ENCODE measurements around the gene CLSTN3.
"Not testable (repeated sequence)": the region's sequence is repeated elsewhere in the genome, so short reads cannot be mapped to it uniquely, and the experiment has no call there.

The CLSTN3 gene

DNA sequence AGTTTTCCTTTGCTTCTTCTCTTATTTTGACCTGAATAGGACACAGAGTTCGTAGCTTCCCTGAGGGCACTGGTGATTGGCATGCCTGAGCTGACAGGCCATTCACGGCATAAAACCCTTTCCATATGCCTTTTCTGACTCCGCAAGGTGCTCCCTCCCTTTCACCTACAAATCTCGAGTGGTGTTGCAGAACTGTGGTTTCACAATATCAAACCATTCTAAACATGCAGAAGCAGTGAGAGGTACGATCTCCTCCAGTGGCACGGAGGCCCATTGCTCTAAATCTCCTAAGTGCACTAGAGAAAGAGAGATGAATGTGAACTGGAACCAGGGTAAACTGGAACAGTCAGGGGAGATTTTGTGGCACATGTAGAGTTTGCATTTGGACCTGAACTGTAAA is 23.9 kb downstream of the CLSTN3 start:
- DNase-seq: no peak

DNA sequence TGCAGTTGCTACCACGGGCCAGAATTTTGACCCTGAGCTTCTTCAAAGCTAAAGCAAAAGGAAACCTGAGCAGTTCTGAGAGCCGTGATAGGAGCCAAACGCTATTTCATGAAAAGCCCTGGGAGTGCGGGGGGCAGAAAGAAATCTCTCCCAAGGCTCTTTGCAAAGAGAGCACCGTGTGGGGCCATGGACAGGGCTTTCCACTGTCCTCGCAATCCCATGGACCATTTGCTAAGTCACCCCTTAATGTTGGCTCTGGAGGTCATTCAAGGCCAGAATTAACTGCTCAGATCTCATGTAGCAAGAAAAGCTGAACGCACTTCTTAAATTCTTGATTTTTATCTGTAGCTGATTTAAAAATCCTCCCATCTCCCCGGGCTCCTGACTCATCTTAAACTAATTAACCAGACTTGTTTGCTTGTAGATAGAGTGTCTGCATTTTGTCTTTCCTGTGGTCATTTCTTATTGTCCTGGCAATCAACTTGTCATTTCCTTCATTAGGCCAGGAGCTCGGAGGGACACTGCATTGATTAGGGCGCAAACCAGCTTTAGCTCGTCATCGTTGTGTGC is 24.8 kb downstream of the CLSTN3 start:
- DNase-seq: no peak

DNA sequence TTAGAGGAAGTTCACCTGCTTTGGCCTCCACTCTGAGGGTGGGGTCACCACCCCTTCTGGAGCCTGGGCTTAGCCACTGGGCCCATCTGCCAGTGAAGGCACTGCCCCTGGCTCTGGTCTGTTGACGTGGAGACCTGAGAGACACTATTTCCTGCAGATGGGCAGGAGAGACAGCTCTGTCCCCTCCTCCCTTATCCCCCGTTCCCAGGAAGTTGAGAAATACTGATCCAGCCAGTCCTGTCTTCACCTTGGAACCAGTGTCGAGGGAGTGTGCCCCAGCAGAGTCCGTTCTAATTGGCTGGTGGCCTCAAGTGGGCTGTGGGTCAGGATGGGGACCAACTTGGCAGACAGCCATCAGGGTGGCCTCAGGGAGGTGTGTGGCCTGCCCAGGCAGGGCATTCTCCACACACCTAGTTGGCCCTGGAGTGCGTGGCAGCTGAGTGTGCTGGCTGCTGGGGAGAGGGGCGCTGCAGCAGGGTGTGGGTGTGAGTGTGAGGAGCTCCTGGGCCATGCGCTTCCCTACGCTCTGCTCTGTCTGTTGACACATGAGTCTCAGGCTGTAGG is 25.4 kb downstream of the CLSTN3 start:
- DNase-seq: no peak

DNA sequence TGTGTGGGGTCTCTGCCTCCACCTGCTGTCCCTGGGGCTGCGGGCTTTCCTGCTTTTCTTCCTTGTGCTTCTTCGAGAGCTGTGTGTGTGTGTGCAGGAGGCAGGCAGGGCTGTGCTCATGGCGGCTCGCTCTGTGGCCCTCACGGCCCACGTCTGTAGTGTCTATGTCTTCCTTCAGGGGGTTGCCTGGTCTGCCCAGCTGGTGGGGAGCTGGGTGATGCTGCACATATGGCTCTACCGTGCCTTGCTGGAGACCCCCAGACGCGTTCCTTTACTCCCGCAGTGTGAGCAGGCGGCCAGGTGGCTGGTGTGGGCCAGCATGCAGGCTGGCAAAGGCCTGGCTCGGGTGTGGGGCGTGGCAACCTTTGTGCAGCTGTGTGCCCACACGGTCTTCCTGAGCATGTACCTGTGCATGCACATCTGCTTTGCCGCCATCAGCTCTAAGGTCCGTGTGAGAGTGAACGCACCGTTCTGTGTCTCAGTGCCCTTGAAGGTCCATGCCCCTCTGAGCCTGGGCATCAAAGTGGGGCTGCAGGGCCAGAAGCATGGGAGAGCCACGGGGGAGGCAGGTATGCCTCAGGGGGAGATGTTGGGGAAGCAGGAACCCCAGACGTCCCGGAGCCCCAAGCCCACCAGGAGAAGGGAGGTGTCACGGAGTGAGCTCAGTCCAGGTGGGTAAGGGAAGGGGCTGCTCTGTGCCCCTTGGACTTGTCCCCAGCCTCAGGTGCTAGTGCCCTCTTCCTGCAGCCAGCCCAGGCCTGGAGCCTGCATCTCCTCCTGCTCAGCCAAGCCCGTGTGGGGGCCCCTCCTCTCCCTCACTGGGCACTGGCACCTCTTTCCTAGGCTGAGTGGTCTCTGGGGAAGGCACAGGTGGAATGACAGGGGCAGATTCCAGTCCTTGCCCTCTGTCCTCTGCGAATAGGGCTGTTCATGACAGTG is 26.4 kb downstream of the CLSTN3 start:
- DNase-seq: no peak

DNA sequence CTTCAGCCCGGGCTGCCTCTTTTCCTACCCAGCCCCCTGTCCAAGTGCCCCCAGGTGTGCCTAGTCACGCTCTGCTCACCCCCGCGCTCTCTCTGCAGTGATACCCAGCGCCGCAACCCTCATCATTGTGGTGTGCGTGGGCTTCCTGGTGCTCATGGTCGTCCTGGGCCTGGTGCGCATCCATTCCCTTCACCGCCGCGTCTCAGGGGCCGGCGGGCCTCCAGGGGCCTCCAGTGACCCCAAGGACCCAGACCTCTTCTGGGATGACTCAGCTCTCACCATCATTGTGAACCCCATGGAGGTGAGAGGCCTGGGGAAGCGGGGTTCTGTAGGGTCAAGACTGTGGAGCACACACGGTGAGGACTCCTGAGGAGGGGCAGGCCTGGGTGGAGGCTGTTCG is 27.2 kb downstream of the CLSTN3 start:
- DNase-seq: no peak

DNA sequence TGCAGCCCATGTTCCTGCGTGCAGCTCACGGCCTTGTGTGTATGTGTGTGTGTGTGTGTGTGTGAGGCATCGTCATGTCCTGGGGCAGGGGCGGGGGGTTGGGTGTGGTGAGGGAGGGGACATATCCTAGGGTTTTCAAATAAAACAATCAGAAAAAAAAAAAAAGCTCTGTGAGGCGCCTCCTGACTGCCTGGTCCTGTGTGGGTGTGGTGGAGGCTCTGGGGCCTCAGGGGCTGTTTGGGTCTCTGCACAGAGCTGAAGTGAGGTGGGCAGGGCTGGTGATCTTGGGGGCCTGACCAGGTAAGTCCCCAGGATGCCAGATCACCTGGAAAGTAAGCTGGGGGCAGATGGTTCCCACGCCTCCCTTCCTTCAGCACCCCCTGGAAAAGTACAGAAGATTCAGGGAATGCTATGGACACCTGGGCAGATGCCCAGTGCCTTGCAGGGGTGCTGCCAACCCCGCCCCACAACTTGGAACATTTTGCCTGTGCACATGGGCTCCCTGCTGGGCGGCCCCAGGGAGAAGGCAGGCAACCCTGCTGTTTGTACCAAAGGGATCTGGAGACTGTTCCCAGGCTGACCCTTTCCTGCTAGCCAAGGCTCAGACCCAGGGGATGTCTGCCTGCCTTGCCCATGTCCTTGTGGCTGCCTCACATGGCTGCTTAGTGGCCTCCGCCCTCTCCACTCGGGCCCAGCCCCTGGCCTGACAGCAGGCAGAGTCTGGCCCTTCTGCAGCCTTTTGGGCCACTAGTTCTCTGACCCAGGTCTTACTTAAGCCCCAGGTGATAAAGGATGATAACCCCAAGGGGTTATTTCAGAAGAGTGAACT is 28.8 kb downstream of the CLSTN3 start:
- no peak for DNase-seq

DNA sequence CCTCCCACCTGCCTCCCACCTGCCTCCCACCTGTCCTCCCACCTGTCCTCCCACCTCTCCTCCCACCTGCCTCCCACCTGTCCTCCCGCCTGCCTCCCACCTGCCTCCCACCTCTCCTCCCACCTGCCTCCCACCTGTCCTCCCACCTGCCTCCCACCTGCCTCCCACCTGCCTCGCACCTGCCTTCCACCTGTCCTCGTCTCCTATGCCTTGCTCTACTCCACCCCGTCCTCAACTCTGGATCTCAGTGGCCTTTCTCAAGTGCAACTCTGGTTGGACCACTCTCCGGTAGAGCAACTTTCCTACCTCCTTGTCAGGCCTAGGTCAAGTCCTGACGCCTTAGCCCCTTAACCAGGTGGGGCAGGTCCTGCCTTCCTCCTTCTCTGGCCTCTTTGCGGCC is 30.0 kb downstream of the CLSTN3 start:
- no peak for DNase-seq

DNA sequence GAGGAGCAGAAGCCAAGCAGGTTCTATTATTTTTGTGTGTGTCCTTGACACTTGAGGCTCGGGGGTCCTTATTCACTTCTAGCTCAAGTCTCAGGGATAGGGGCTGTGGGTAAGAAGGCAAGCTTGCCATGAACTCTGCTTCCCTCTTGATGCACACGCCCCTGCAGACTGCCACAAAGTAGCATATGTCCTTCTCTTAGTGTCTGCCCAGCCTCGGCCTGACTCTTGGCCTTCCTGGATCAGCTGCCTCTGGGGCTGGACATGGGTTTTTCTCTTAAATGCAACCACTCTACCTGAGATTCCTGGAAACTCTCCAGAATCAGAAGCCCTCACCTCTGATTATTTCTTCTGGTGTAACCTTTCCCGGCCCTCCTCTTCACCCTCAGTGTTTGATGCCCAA is 31.2 kb downstream of the CLSTN3 start:
- DNase-seq: no peak

DNA sequence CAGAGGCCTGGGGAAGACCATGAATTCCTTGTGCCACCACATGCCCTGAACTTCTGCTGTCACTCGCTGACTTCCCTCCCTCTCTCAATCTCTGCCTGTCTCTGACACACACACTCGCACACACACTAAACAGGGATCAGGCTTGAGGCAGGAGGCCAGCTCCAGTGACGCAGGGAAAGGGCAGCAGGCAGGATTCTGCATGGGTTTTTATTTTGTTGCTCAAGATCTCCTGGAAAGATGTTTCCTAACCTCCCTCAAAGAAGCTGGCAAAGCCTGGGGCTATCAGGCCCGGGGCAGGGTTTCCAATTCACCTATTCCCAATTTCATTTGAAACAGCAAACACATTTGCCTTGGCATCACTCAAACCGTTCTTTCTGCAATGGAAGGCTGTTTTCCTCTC is 31.6 kb downstream of the CLSTN3 start:
- no peak for DNase-seq

DNA sequence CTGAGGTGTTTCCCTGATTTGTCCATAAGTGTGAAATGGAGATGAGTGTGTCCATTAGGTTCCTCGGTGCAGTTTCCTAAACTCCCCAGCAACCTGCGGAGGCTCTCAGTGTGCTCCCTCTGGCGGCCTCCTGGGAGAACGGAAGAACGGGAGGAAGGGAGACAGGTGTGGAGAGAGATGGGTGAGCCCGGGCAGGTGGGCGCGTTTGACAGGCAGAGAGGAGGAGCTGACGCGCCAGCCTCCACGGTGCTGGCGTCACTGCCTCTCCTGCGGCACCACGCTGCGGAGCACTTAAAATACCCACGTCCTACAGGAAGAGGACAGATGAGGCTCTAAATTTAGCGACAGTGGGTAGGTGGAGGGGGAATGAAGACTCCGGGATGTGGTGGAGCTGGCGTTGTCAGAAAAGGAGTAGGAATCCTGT is 32.5 kb downstream of the CLSTN3 start:
- peak; percentile 25 for DNase-seq

DNA sequence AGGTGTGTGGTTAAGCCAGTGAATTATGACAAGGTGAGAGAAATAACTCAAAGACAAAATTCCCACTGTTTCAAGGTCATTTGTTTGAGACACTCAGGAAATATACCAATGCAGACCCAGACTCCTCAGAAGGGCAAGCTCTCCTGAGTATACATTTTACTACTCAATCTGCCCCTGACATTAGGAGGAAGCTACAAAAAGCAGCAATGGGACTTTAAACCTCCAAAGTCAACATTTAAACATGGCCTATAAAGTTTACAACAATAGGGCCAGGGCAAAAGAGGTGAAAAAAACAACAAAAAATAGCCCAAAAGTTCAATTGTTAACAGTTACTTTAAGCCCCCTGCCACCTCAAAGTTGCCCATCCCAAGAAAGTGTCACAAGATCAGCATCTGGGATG is 39.8 kb downstream of the CLSTN3 start:
- no peak for DNase-seq

DNA sequence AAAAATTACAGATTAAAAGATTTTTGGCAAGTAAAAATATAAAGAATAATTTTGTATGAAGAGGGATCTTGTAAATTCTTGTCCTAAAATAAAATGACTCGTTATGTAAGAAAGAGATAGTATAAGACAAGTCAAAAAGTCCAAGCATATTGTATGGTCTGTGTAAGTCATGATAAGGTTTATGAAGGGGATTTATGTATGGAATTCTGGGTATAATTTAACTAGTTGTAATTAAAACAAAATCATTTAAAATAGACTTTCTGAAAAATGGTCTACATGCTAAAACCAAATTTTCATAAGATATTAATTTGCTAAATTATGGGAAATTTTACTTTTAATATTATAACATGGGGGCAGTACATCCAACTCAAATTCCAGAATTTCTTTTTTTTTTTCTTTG is 41.7 kb downstream of the CLSTN3 start:
- no peak for DNase-seq

DNA sequence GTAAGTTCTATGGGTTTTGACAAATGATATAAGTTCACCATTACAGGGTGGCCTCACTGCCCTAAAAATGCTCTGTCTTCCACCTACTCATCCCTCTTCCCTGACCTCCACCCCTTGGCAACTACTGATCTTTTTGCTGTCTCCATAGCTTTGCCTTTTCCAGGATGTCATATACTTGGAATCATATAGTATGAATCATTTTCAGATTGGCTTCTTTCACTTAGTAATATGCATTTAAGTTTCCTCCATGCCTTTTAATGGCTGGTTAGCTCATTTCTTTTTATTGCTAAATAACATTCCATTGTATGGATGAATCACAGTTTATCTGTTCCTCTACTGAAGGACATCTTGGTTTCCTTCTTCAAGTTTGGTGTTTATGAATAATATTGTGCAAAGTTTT is 45.3 kb downstream of the CLSTN3 start:
- DNase-seq: no peak

DNA sequence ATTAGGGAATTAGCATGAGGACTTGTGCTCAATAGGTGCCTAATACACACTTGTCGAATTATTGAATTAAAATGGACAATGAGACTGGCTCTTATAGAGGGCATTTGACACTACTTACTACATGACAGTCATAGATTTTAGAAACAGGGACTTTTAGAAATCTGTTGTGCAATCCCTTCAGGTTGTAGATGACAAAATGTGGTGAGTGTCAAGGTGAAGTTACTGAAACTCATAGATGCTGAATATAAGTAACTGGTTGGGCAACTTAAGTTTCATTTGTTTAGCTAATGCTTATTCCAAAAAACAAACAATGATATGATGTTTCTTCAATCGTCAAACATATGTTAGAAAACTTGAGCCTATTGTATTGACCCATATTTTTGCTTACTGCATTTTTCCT is 46.4 kb downstream of the CLSTN3 start:
- DNase-seq: no peak

DNA sequence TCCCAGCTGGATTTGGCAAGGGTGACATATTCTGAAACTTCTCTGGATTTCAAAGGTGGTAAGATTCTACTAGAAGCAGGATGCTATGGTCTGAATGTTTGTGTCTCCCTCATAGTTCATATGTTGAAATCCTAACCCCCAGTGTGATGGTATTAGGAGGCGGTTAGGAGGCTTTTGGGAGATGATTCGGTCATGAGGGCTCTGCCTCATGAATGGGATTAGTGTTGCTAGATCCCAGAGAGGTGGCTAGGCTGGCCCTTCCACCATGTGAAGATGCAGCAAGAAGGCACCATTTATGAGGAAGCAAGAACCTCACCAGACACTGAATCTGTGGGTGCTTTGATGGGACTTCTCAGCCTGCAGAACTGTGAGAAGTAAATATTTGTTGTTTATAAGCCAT is 48.3 kb downstream of the CLSTN3 start:
- DNase-seq: no peak

DNA sequence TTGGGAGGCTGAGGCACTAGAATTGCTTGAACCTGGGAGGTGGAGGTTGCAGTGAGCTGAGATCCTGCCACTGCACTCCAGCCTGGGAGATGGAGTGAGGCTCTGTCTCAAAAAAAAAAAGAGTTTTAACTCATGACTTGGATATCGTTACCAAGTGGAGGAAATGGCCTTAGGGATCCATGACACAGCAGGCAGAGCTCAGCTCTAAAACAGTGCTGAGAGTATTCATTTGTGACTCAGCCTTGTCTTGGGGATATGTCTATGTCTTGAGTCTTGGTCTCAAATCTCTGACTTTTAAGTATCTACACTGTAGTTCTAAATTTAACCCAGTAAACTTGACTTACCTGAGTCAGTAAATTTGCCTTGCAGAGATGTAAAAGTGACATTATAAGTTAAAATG is 50.5 kb downstream of the CLSTN3 start:
- DNase-seq: no peak

DNA sequence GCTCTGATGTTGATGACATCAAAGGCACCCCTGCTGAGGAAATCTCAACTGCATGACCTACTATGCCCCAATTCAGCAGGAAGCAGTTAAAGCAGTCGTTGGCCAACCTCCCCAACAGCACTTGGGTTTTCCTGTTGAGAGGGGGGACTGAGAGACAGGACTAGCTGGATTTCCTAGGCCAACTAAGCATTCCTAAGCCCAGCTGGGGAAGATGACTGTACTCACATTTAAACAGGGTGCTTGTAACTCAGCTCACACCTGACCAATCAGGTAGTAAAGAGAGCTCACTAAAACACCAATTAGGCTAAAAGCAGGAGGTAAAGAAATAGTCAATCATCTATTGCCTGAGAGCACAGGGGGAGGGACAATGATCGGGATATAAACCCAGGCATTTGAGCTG is 55.9 kb downstream of the CLSTN3 start:
- not testable (repeated sequence) for DNase-seq

DNA sequence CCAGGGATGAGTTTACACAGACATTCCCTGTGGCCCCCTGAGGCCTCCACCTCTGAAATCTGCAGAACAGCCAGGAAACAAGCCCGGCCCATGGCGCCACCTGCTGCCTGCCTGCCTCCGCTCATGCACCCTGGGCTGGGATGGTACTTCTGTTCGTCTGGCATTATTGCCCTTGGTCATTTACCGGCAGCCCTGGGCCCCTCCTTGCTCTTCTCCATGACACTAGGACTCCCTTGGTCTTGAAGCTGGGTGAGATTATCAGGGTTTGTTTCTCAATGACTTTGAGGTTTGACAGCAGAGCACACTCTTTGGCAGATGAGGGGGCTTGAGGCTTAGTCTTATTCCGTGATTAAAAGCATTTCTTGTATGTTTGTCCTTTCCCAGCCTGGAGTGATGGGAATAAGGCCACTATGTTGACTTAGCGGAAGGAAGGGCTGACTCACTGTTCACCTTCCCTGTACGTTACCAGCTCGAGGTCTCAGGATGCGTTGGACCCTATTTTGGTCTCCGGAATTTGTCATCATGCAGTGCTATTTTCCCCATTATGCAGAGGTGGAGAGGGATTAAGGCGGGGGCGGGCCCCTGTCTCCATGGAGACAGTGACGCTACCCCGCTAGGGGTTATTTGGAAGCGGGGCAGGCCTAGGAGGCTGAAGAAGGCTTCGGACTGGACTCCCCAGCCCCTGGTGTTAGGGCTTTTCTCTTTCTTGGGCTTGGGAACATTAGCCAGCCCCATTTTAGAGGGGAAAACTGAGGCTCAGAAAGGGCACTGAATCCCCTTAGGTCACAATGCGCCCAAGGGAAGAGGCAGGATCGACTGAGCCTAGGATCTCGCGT is 58.6 kb downstream of the CLSTN3 start:
- DNase-seq: peak; percentile 69

DNA sequence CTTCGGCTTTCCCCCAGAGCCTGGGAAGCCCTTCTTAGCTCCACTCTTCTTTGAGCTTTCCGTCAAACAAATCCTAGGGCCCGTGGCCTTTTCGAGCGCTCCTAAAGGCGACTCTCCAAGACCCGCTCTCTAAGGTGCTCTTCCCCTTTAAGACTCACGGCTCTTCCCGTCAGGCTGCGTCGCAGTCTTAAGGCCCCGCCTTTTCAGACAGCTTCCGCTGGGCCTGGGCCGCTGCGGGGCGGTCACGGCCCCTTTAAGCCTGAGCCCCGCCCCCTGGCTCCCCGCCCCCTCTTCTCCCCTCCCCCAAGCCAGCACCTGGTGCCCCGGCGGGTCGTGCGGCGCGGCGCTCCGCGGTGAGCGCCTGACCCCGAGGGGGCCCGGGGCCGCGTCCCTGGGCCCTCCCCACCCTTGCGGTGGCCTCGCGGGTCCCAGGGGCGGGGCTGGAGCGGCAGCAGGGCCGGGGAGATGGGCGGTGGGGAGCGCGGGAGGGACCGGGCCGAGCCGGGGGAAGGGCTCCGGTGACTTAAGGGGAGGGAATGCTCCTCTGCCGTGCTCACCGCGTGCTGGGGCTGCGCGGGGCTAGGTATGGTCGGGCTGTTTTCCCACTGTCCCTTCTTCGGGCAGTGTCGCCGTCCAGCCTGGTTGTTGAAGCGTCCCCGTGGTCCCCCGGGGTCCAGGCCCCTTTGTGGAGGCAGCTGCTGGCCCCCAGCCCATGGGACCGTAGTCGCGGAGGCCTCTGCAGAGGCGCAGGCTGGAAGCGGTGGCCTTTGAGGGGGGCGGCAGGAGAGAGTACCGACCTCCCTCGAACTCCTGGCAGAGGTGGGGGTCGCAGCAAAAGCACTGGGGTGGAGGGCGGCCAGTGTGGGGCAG is 59.5 kb downstream of the CLSTN3 start, which contains the start of gene PEX5:
Gene PEX5 (plus strand): TSS at position 289 of the 870 bp plus-strand sequence. CDS start 692 bp downstream, outside the sequence.
- DNase-seq: peak; percentile 92

DNA sequence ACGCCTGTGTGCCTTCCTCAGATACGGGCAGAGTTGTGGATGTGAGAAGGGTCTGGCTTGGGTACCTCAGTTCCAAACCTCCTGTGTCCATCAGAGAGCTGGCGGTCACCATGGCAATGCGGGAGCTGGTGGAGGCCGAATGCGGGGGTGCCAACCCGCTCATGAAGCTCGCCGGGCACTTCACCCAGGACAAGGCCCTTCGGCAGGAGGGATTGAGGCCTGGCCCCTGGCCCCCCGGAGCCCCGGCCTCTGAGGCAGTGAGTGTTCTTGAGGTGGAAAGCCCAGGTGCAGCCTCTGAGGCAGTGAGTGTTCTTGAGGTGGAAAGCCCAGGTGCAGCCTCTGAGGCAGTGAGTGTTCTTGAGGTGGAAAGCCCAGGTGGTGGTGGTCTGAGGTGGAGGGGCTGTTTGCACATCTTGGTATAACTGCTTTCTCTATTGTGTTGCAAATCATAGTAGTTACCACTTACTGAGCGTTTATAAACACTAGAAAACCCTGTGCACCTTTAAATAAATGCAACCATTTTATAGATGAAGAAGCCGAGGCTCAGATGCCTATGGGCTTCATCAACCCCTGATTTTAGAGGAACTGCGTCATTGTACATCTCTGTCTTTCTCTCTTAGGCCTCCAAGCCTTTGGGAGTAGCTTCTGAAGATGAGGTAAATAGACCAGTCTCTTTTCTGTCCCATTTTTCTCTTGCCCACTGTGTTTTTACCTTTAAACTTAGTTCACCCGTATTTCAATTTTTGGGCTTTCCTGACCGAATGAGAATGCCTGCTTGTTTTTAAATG is 60.3 kb downstream of the CLSTN3 start:
- no peak for DNase-seq

Measured in activated CD4-positive, alpha-beta T cell treated with anti-CD3 and anti-CD28 coated beads, Interleukin-2, Interleukin-6, amounts not matched to agents 100 ng/mL and 50 ng/mL, durations not matched to agents 16 hours and 8 hours (primary cell).